ES-I3 (cell line): Measurements from ENCODE around the gene DPYD.

ENCODE experiments used
- H3K36me3 ChIP-seq: 2 replicates; pipeline ENCODE4 v1.6.1; 2013; ENCODE audit warnings: mild to moderate bottlenecking, low read length, control low read depth, moderate library complexity; ENCODE audit not compliant: insufficient read depth
- H3K4me1 ChIP-seq: 2 replicates; pipeline ENCODE4 v1.6.1; 2013; ENCODE audit warnings: mild to moderate bottlenecking, control low read depth, low read length; ENCODE audit not compliant: insufficient read depth
- H3K9ac ChIP-seq: 2 replicates; pipeline ENCODE4 v1.6.1; 2013; ENCODE audit warnings: low read depth, mild to moderate bottlenecking, low read length, moderate library complexity
- H3K9me3 ChIP-seq: 2 replicates; pipeline ENCODE4 v1.6.1; 2013; ENCODE audit warnings: mild to moderate bottlenecking, low read length, moderate library complexity; ENCODE audit not compliant: control insufficient read depth, insufficient read depth

The DPYD gene

DNA sequence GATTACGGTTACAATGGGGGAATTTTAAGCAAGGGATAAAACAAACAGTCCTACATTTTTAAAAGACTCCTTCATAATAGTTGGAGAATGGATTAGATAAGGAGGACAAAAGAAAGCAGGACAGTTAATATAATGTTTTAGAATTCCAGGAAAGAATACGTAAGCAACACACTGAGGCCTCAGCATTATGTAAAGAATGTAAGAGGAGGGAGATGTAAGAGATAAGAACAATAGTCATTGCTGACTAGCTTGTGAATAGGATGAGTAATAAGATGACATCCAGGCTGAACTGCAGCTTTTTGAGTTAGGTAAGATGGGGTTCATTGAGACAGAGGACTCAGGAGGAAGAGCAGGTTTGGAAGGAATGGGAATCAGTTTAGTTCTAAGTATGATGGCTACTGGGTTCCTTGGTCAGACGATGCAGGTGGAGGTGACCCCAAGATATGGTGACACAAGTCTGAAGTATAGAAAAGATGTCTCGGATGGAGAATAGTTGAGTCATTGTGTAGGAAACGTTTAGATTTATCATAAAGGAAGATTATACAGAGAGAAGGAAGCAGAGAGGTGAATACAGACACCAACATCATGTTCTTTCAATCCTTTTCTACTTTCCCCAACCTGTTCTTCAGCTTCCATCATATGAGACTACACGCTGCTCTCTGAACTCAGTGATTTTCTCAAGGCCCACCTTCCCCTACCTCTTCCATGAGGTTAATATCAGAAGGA is 826.4 kb downstream of the DPYD start:
- Histone ChIP-seq H3K4me1 (peaks cover 10% of the 10 kb centered on the region; the same call in 1 of the 2 replicates), H3K9me3 (no peaks in the 10 kb centered on the region), H3K9ac (no peak overlapping the region), H3K36me3 (no peaks in the 10 kb centered on the region)

DNA sequence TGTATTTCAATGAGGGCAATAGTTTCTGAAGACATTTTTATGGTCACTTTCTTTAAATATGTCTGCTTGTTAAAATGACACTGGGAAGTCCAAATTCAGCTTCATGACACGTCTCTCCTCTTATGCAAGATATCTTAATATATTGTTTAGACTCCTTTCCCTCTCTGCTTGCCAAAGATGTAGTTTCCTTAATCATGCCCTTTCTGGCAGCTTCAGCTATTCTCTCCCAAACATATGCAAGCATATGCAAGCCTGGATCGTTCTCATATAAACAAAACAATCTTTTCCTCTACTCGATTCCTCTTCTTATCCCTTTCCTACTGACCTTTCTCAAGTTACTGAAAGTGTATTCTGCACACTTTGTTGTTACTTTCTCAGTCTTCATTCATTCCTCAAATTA is 827.1 kb downstream of the DPYD start:
- H3K36me3 ChIP-seq: no peaks in the 10 kb centered on the region
- H3K4me1 ChIP-seq: peaks cover 10% of the 10 kb centered on the region; the same call in 1 of the 2 replicates
- H3K9me3 ChIP-seq: no peaks in the 10 kb centered on the region
- H3K9ac ChIP-seq: no peak overlapping the region

DNA sequence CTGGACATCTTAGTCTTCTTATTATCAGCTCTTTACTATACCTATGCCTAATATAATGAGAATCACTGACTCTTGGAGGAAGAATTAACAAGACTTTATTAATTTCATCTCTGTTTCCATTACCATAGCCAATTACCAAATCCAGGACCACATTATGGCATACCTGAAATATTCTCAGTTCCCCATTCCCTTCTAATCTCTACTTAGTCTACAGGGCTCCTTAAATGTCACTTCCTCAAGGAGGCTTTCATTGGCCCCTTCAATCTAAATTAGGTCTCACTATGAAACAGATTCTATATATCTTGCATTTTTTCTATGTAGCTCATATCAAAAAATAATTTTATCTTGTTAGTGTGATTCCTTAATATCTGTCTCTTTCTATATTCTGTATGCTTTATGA is 828.0 kb downstream of the DPYD start:
- peaks cover 10% of the 10 kb centered on the region; the same call in 1 of the 2 replicates for H3K4me1 ChIP-seq
- H3K9me3 ChIP-seq: no peaks in the 10 kb centered on the region
- H3K36me3 ChIP-seq: no peaks in the 10 kb centered on the region
- H3K9ac ChIP-seq: no peak overlapping the region

DNA sequence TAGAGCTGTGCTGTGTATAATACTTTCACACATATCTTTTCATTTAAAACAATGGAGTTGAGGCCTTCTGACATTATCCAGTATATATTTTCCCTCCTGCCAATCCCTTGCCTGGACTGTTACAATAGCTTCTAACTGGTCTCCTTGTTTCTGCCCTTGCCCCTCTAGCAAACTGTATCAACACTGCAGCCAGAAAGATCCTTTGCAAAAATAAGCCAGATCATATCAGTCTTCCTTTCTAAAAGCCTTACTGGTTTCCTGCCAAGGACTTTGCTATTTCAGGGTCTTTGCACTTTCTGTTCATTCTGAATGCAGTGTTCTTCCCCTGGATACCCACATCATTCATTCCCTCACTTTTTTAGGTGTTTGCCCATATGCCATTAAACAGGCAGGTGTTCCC is 829.2 kb downstream of the DPYD start:
- peaks cover 10% of the 10 kb centered on the region; the same call in 1 of the 2 replicates for H3K4me1 ChIP-seq
- no peaks in the 10 kb centered on the region for H3K9me3 ChIP-seq
- H3K9ac ChIP-seq: no peak overlapping the region
- no peaks in the 10 kb centered on the region for H3K36me3 ChIP-seq

DNA sequence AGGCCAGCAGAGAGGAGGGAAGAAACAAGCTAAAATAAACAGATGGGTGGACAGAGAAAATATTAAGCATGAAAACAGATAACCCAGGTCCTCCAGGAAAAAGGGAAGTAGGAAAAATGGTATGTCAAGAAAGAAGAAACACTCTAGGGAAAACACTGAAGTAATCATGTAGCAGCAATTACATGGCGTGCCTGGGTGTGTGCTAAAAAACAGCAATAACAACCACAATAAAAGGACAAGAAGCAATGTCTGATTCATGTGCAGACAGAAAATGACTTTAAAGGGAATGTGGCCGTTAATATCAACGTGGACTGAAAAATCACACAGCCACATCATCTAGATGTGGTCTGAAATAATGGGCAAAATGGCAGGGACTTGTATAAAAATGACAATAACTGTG is 829.6 kb downstream of the DPYD start:
- Histone ChIP-seq H3K4me1 (peaks cover 10% of the 10 kb centered on the region; the same call in 1 of the 2 replicates), H3K36me3 (no peaks in the 10 kb centered on the region), H3K9ac (no peak overlapping the region), H3K9me3 (no peaks in the 10 kb centered on the region)

DNA sequence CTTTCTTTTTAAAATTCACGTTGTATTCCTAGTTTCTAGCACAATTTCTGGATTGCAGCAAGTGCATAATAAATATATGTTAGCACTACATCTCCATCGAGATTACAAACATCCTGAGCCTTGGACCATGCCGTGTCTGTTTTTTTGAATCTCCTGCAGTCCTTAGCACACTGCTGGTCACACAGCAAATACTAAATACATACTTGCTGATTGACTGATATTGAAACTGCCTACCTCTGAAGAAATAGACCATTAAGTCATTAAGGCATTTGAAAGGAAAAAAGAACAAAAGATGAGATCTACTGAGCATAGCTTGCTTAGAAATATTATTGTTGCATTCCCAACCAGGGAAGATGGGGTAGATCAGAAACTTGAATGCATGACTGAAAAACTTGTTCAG is 830.1 kb downstream of the DPYD start:
- no peaks in the 10 kb centered on the region for H3K36me3 ChIP-seq
- peaks cover 10% of the 10 kb centered on the region; the same call in 1 of the 2 replicates for H3K4me1 ChIP-seq
- no peaks in the 10 kb centered on the region for H3K9me3 ChIP-seq
- no peak overlapping the region for H3K9ac ChIP-seq

DNA sequence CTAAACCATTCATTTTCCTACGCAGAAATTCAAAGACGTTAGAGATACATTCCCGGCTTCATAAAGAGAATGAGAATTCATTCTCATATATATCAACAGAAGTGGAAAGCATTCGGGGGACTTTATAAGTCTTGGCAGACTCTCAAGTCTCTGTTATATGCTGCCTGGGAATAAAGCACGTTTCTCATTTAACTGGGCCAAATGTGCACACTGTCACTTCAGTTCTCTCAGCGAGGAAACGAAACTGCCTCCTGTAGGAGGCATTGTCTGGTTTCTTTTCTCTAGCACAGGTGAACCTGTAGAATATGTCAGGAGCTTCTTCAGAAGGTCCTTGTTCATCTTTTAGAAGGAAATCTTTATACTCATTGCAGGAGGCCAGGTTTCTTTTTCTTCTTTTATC is 831.7 kb downstream of the DPYD start:
- Histone ChIP-seq H3K9me3 (no peaks in the 10 kb centered on the region), H3K36me3 (no peaks in the 10 kb centered on the region), H3K4me1 (peaks cover 6% of the 10 kb centered on the region; the same call in 1 of the 2 replicates), H3K9ac (no peak overlapping the region)

DNA sequence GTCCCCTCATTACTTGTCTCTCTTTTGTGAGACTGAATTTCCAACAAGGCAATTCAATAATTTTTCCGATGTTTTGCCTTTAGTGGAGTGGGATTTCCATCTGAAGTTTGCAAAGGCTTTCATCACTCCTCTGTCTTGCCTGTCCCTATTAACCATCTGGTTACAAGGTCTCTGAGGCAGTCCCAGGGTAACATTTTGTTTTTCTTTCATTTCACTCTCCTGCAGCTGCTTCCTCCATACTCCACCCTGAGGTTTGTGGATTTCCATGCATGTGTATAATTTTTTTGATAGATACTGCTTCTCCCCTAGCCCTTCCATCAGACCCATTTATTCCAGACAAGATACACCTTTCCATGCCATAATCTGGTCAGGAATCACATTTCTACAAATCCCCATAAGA is 832.4 kb downstream of the DPYD start:
- Histone ChIP-seq H3K4me1 (no peaks in the 10 kb centered on the region), H3K36me3 (no peaks in the 10 kb centered on the region), H3K9ac (no peak overlapping the region), H3K9me3 (no peaks in the 10 kb centered on the region)

DNA sequence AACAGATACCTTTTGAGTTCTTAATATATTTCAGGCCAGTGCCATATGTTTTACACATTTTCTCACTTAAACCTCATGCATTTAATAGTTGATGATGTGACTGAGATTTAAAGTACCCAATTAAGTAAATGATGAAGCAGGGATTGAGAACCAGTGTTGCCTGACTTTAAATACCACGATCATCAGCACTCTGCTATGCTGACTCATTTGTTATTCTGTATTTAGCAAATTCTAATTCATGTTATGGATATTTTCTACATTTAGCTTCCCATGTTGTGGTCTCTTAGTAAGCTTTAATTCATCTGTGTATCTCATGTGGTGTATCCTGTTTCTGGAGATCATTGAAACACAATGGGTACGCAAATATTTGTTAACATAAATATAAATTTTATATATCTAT is 836.3 kb downstream of the DPYD start:
- Histone ChIP-seq H3K36me3 (no peaks in the 10 kb centered on the region), H3K4me1 (no peaks in the 10 kb centered on the region), H3K9me3 (no peaks in the 10 kb centered on the region), H3K9ac (no peak overlapping the region)

DNA sequence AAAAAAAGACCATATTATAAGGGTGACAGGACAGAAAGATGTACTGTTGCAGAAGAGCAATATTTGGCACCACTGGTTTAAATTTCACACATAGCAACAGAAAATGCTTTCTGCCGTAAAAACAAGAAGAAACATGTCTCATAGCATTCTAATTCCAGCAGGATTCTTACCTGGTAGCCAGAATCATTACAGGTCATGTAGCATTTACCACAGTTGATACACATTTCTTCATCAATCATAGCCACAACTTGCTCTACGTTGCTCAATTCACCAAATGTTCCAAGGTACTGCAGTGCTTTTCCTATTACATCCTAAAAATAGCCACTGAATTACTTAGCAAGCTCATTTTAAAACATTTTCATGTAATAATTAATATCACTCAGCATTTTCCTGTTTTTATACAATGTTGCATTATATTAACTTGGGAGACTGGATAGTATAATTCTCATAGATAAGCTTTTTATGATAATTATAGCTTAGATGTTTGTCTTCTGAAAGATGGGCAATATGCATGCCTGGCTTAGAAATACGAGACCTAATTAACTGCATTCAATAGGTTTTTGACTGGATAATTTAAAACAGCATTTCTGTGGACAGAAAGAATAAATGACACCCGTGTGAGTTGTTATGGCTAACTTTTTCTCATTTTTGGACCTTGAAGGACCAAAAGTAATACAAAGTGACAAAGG is 838.5 kb downstream of the DPYD start:
- Histone ChIP-seq H3K4me1 (no peaks in the 10 kb centered on the region), H3K9me3 (no peaks in the 10 kb centered on the region), H3K9ac (no peak overlapping the region), H3K36me3 (no peaks in the 10 kb centered on the region)

DNA sequence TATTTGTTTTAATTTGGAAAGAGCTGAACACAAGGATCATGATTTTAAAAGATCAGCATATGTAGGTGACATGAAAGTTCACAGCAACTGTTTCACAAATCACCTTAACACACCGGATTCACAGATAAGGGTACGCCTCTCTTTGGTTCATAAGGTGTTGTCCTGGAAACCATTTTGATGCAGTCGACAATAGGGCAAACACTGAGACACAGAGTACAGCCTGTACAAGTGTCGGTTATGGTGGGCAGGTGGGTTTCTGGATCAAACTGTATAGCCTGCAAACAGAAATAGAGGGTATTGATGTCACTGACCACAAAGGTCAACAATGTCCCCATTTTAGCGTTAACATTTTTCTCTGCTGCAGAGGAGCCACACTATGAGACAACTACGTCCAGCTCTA is 842.0 kb downstream of the DPYD start:
- no peaks in the 10 kb centered on the region for H3K9me3 ChIP-seq
- no peak overlapping the region for H3K9ac ChIP-seq
- no peaks in the 10 kb centered on the region for H3K36me3 ChIP-seq
- no peaks in the 10 kb centered on the region for H3K4me1 ChIP-seq

DNA sequence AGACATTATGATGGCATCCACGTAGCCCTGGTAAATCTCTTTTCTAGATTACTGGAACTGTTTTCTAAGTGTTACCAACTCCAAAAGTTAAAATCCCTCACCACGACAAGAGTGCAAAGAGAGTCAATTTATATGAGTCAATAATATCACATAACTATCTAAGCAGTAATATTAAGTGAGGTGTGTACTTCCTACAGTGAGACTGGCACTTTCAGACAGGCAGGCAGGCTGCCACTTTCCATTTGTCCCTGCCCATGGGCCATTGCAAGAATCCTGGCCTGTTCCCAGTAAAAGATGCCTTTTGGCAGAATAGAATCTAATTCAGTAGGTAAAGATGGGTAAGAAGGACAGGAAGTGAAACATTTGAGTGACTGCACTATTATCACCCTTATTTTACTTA is 843.6 kb downstream of the DPYD start:
- Histone ChIP-seq H3K9ac (no peak overlapping the region), H3K4me1 (no peaks in the 10 kb centered on the region), H3K9me3 (no peaks in the 10 kb centered on the region), H3K36me3 (no peaks in the 10 kb centered on the region)

DNA sequence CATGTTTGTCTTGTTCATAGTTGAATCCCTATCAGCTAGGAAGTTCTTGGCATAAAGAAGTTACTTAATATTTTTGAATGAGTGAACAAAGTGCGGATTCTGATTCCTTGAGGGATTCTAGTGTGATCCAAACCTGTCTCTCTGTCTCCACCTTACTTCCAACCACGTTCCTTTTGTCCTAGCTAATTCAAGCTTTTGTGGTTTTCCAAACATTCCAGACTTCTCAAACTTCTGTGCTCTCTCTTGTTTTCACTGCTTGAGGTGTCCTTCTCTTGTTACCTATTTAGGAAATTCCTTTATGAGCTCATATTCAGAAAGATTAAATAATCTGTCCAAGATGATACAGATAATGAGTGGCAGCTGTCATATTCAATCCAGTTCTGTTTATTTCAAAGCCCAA is 846.1 kb downstream of the DPYD start:
- Histone ChIP-seq H3K36me3 (no peaks in the 10 kb centered on the region), H3K9me3 (no peaks in the 10 kb centered on the region), H3K9ac (no peak overlapping the region), H3K4me1 (no peaks in the 10 kb centered on the region)

DNA sequence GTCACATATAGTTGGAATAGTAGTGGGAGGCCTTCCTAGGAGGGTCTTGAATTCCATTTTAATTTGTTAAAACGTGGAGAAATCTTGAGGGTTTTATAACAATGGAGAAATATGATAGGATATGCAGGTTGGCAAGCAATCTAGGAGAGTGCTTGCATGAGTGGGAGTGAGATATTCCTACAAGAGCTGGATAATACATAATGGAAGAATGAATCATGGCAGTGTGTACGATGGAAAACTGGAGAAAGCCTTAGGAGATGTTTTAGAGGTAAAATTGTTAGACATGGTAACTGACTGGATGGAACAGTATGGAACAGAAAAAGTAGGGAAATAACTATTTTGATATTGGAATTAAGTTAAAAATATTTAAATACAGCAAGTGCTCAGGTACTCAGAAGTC is 846.9 kb downstream of the DPYD start:
- no peaks in the 10 kb centered on the region for H3K9me3 ChIP-seq
- no peaks in the 10 kb centered on the region for H3K36me3 ChIP-seq
- H3K9ac ChIP-seq: no peak overlapping the region
- no peaks in the 10 kb centered on the region for H3K4me1 ChIP-seq

DNA sequence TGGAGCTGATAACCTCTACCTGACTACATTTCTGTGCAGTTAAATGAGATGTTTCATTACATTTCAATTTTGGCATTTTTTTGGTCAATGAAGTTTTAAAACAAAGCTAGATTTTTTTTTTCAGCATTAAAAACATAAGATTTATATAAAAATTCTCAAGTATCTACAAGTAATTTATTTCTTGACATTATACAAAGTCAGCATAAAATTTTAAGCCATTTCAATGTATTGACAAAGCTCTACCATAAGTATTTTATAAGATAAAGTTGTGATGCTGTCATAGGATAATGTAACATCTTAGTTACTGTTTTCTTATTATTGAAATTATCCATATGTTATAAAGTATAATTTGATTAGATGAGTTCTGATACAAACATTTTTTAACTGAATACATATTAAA is 847.7 kb downstream of the DPYD start:
- no peaks in the 10 kb centered on the region for H3K36me3 ChIP-seq
- no peak overlapping the region for H3K9ac ChIP-seq
- H3K9me3 ChIP-seq: no peaks in the 10 kb centered on the region
- no peaks in the 10 kb centered on the region for H3K4me1 ChIP-seq
